Tibial artery (tissue), 4 donors: ENCODE data around the gene CALML3.

Experiments
- DNase-seq, 2 donors: peaks; one replicate each; pipeline ENCODE4 v3.0.0-alpha.2; 2019
- H3K27ac ChIP-seq, 2 donors: fragments of 200-600 bp; sonication (generic) in 1 of 2; 1 replicate in 1 of 2; 2 replicates in 1 of 2; pipeline ENCODE4 v1.5.1; 2018 to 2019; ENCODE audit warnings: mild to moderate bottlenecking in 1 of 2
- H3K27me3 ChIP-seq, 2 donors: fragments of 200-600 bp; sonication (generic) in 1 of 2; one replicate each; pipeline versions ENCODE4 v1.5.1 to v1.6.0; 2016 to 2019
- H3K36me3 ChIP-seq, 3 donors: fragments of 200-600 bp; sonication (generic) in 2 of 3; one replicate each; pipeline ENCODE4 v1.5.1; 2016 to 2019; ENCODE audit warnings: mild to moderate bottlenecking in 2 of 3
- H3K4me1 ChIP-seq, 4 donors: fragments of 200-600 bp; sonication (generic) in 2 of 4; 1 replicate in 3 of 4; 2 replicates in 1 of 4; pipeline ENCODE4 v1.5.1; 2016 to 2019
- H3K4me3 ChIP-seq, 2 donors: fragments of 200-600 bp; sonication (generic) in 1 of 2; 1 replicate in 1 of 2; 2 replicates in 1 of 2; pipeline ENCODE4 v1.5.1; 2018 to 2019; ENCODE audit warnings: mild to moderate bottlenecking in 2 of 2
- H3K9me3 ChIP-seq, 3 donors: fragments of 200-600 bp; sonication (generic) in 1 of 3; one replicate each; pipeline ENCODE4 v1.5.1; 2016 to 2019
- intact Hi-C: fragments of 100-400 bp; cut with DNase I; formaldehyde crosslinking; loops from one replicate; pipeline ENCODE4 v1.15.0; 2023; ENCODE audit warnings: low total_unique reads
- TF ChIP-seq, protein P1 (sequence below), 2 experiments: fragments of 200-600 bp in 1 of 2; fragments of 450-650 bp in 1 of 2; IDR thresholded peaks; one replicate each; pipeline ENCODE4 v1.5.1; 2017 to 2019; ENCODE audit warnings: antibody characterized with exemption in 2 of 2, mild to moderate bottlenecking in 1 of 2, moderate library complexity in 1 of 2

Gene CALML3

DNA sequence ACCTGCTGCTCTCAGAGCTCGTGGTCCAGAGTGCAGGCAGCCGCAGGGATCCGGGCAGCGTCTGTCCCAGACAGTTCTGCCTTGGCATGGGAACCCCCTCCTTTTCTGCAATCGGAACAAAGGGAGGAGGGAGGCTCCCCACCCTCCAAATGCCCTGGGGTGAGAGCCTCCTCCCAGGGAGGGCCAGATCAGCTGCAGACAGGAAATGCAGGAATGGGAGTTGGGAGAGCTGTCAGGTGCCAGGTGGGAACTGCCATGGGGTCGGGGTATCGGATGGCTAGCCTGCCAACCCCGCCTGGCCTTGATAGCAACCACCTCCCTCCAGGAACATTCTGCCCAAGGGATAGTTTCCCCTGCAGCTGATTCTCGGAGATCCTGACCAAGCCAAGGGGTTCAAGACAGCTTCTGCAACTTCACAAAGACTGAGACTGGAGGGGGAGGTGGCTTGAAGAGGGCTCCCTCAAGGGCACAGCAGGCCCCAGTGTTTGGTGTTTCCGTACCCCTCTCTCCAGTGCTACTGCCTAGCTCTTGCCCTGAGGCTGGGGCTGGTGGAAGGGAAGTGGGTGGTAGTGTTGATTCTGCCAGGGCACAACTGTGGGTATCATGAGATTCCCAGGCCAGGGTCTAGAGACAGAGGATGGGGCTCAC lies 25.1 kb upstream of the CALML3 start, which contains the start of gene CALML5:
CALML5 (minus strand) TSS at position 78 of the 648 bp plus-strand sequence. CDS start 132 bp downstream, outside the sequence.
- Histone ChIP-seq H3K27ac (no peak within 1 kb of the TSS), H3K4me1 (peaks cover 0 to 24% (median 0%) of the 10 kb centered on the region in 4 donors), H3K36me3 (no peaks in the 10 kb centered on the region), H3K27me3 (no peaks in the 10 kb centered on the region), H3K9me3 (no peaks in the 10 kb centered on the region), H3K4me3 (no peak within 1 kb of the TSS)
- TF ChIP-seq, protein P1, sequence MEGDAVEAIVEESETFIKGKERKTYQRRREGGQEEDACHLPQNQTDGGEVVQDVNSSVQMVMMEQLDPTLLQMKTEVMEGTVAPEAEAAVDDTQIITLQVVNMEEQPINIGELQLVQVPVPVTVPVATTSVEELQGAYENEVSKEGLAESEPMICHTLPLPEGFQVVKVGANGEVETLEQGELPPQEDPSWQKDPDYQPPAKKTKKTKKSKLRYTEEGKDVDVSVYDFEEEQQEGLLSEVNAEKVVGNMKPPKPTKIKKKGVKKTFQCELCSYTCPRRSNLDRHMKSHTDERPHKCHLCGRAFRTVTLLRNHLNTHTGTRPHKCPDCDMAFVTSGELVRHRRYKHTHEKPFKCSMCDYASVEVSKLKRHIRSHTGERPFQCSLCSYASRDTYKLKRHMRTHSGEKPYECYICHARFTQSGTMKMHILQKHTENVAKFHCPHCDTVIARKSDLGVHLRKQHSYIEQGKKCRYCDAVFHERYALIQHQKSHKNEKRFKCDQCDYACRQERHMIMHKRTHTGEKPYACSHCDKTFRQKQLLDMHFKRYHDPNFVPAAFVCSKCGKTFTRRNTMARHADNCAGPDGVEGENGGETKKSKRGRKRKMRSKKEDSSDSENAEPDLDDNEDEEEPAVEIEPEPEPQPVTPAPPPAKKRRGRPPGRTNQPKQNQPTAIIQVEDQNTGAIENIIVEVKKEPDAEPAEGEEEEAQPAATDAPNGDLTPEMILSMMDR (IDR thresholded peaks at IDR 0.05) = no peak
- intact Hi-C loops = no loop called here
- DNase-seq = peak in 1 of 2 donors; percentile 32

DNA sequence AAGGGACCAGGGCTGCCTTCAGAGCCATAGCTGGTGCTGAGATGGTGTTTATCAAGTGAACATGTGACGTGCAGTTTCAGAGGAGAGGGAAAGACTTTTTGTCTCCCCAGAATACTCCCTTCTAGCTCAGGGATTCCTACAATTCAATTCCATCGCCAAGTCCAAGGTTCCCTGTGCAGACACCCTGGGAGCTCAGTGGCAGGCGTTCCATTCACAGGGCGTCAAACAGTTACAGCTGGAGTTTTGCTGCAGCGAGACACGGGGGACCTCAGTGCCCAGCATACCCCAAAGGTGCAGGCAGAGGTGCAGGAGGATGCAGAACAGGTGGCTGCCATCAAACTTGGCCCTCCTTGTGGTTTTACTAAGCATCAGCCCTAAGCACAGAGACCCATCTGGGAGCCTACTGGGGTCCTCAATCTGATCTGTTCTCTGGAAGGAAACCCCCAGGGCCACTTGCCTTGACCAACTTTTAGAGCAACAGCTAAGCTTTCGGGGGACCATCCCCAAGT lies 24.5 kb upstream of the CALML3 start:
- no peak overlapping the region for H3K4me3 ChIP-seq
- intact Hi-C loops = no loop called here
- H3K36me3 ChIP-seq = no peaks in the 10 kb centered on the region
- H3K27ac ChIP-seq = no peak overlapping the region
- H3K27me3 ChIP-seq = no peaks in the 10 kb centered on the region
- DNase-seq = peak in 1 of 2 donors; percentile 20
- no peaks in the 10 kb centered on the region for H3K9me3 ChIP-seq
- peaks cover 0 to 25% (median 0%) of the 10 kb centered on the region in 4 donors for H3K4me1 ChIP-seq
- TF ChIP-seq, protein P1 (IDR thresholded peaks at IDR 0.05) = no peak

DNA sequence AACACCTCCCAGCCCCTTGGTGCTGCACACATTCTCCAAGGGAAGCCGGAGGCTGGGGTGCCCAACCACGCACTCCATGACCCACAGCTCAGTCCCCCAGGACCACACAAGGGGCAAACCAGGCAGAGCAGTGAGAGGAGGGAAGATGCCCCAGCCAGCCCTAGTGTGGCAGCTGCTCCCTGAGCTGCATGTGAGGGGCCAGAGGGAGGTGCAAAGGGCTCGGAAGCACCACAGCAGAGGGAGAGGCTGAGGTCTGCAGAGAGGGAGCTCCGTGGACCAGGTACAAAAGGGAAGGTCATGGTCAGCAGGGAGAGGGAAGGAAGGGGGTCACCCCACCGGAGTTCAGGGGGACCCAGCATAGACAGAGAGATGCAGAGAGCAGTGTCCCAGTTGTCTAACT lies 23.9 kb upstream of the CALML3 start:
- DNase-seq = peak; percentile 9 to 47

DNA sequence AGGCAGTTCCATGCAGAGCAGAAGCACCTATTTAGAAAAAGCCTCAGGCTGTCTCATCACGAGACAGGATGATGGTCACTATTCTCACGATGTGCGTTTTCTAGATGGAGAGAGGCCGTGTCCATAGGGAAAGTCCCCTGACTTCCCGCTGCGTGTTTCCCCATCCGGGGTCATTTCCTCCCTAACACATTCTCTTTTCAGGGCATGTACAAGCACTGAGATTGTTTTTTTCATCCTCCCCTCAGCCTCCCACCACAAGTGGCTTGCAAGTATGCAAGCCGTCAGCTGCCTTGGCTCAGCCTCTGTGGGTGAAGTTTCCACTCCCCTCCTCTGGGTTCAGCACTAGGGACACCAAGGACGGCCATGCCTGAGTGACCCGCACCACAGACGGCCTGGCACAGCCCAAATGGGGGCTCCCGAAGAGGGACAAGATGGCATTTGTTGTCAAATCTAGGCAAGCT lies 22.7 kb upstream of the CALML3 start:
- no peak overlapping the region for H3K27ac ChIP-seq

More for the DNA sequence above, 23.9 kb upstream of the CALML3 start:
- Histone ChIP-seq H3K36me3 (no peaks in the 10 kb centered on the region), H3K27ac (no peak overlapping the region), H3K27me3 (no peaks in the 10 kb centered on the region), H3K4me1 (peaks cover 0 to 25% (median 0%) of the 10 kb centered on the region in 4 donors), H3K9me3 (no peaks in the 10 kb centered on the region), H3K4me3 (no peak overlapping the region)
- intact Hi-C loops = no loop called here
- TF ChIP-seq, protein P1 (IDR thresholded peaks at IDR 0.05) = no peak

DNA sequence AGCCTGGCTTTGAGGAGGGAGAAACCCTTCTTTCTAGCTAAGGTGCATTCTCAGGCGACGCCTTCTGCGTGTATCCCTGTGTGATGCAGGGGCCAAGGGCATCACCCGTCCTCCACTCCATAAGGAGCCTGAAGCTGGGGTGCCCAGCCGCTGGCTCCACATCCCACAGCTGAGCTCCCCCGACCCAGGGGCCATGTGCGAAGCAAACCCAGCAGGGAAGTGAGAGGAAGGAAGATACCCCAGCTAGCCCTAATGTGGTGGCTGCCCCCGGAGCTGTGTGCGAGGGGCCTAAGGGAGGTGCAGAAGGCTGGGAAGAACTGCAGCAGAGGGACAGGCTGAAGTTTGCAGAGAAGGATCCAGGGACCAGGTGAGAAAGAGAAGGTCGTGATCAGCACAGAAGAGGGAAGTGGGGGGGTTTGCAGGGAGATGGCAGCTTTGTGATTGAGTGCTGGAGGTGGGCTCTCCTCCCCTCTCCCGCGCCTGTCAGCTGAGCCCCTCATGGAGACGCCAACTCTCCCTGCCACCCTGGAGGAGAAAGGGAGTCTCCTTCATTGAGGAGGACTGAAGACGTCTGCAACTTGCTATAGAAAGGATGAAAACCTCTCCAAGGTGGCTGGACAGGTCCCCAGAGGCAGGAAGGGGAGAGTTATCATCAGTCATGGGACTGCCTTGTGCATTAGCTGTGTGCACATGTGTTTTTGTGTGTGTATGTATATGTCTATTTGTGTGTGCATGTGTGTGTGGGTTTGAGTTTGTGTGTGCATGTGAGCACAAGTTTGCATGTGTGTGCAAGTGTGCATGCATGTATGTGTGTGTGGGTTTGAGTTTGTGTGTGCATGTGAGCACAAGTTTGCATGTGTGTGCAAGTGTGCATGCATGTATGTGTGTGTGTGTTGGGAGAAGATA lies 21.9 kb upstream of the CALML3 start:
- intact Hi-C loops = no loop called here
- no peak overlapping the region for H3K27ac ChIP-seq
- peak in 1 of 2 donors; percentile 53 for DNase-seq

More for the DNA sequence above, 22.7 kb upstream of the CALML3 start:
- Histone ChIP-seq H3K27me3 (no peaks in the 10 kb centered on the region), H3K4me1 (peaks cover 0 to 30% (median 0%) of the 10 kb centered on the region in 4 donors), H3K36me3 (no peaks in the 10 kb centered on the region), H3K4me3 (no peak overlapping the region), H3K9me3 (no peaks in the 10 kb centered on the region)
- intact Hi-C loops = no loop called here
- DNase-seq = peak in 1 of 2 donors; percentile 61
- TF ChIP-seq, protein P1 (IDR thresholded peaks at IDR 0.05) = no peak

More for the DNA sequence above, 21.9 kb upstream of the CALML3 start:
- Histone ChIP-seq H3K4me1 (peaks cover 0 to 33% (median 0%) of the 10 kb centered on the region in 4 donors), H3K9me3 (no peaks in the 10 kb centered on the region), H3K36me3 (no peaks in the 10 kb centered on the region), H3K4me3 (no peak overlapping the region), H3K27me3 (no peaks in the 10 kb centered on the region)
- TF ChIP-seq, protein P1 (IDR thresholded peaks at IDR 0.05) = no peak
